Coronary artery (tissue), 2 donors: ENCODE measurements around the gene PRR15L.
A peak's percentile ranks its signal among the peaks of the same experiment; 100 is the strongest.

Experiments
- DNase-seq: peaks from one replicate; pipeline ENCODE4 v3.0.0-alpha.2; 2017; ENCODE audit warnings: low spot score
- H3K27ac ChIP-seq, 2 donors: fragments of 200-600 bp; sonication (generic); one replicate each; pipeline ENCODE4 v1.5.1; 2016 to 2019
- H3K4me3 ChIP-seq: fragments of 200-600 bp; sonication (generic); 2 replicates; pipeline ENCODE4 v1.5.1; 2016; ENCODE audit warnings: mild to moderate bottlenecking, moderate library complexity
- TF ChIP-seq, protein P1 (sequence below): fragments of 200-600 bp; sonication (generic); IDR thresholded peaks from one replicate; pipeline ENCODE4 v1.5.1; 2019; ENCODE audit warnings: antibody characterized with exemption

PRR15L gene

DNA sequence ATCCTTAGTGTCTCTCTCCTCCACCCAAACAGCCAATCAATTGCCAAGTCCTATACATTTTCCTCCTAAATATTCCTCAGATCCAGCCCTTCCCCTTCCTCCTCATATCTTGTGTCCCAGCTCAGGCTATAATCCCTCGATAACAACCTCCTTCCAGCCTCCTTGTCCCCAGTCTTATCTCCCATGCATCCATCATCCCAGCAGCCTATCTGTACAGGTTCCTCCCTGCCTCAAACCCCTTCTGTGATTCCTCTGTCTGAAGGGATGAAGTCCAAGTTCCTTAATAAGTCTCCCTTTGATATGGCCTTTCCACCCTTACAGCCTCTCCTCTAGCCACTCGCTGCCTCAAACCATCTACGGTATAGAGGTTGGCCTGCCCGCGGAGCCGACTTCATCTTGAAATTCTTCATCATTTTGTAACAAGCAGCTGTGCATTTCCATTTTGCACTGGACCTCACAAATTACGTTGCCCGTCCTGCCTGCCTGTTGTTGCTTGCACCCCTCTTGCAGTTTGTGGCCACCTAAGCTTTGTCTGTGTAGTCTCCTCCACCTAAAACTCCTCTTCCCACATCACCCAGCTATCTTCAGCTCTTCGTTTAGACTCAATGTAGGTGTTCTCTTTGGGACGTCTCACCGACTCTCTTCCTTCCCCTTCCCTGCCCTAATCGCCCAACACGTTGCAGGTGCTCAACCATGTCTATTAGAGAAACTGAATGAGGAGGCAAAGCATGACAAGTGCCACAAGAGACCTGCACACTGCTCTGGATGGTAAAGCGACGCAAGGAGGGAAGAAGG, 12.4 kb upstream of the PRR15L start:
- no peak for DNase-seq
- TF ChIP-seq, protein P1, sequence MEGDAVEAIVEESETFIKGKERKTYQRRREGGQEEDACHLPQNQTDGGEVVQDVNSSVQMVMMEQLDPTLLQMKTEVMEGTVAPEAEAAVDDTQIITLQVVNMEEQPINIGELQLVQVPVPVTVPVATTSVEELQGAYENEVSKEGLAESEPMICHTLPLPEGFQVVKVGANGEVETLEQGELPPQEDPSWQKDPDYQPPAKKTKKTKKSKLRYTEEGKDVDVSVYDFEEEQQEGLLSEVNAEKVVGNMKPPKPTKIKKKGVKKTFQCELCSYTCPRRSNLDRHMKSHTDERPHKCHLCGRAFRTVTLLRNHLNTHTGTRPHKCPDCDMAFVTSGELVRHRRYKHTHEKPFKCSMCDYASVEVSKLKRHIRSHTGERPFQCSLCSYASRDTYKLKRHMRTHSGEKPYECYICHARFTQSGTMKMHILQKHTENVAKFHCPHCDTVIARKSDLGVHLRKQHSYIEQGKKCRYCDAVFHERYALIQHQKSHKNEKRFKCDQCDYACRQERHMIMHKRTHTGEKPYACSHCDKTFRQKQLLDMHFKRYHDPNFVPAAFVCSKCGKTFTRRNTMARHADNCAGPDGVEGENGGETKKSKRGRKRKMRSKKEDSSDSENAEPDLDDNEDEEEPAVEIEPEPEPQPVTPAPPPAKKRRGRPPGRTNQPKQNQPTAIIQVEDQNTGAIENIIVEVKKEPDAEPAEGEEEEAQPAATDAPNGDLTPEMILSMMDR, result no peak
- Histone ChIP-seq H3K27ac (peak overlapping the region in 1 of 2 donors; percentile 30), H3K4me3 (peak overlapping the region; percentile 89)

DNA sequence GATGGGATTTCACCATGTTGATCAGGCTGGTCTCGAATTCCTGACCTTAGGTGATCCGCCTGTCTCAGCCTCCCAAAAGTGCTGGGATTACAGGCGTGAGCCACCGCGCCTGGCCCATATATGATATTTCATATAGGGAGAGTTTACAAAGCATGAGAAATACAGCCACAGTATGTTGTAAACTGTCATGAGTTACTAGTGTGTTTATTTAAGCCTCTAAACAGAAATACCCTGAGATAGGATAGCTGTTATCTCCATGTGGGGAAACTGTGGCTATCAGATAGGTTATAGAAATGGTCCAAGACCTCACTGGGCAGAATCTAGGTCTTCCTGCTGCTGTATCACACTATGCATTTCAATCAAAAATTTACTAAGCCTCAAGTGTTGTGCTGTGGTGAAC, 11.2 kb upstream of the PRR15L start:
- no peak overlapping the region for H3K4me3 ChIP-seq
- H3K27ac ChIP-seq, result no peak overlapping the region
- DNase-seq, result no peak
- TF ChIP-seq, protein P1, result no peak

DNA sequence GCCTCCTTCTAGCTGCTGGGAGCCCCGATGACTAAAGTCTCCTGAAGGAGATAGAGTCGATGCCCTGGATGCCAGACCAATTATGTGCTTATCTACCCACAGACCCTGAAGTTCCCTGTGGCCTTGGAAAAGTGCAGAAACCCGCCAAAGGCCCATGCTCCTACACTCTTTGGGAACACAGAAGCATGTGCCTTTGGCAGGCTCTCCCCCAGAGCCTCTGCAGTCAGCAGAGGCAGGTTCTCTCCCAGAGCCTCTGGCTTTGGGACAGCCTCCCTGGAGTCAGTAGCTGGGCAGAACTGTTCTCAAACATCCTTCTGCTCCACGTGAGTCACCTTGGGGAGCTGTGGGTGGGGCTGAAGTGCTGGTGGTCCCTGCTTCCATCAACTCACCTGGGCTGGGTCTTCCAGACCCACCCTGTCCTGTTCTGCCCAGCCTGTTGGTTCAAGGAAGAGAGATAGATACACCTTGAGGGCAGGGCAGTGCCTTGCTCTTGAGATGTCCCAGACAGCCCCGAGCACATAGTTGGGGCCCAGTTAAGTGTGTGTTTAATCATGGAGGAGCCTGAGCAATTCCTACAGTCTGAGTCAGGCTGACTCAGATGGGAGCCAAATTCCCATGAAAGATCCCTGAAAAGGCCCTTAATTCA, 10.0 kb upstream of the PRR15L start:
- TF ChIP-seq, protein P1, result no peak
- no peak for DNase-seq
- no peak overlapping the region for H3K27ac ChIP-seq
- no peak overlapping the region for H3K4me3 ChIP-seq

DNA sequence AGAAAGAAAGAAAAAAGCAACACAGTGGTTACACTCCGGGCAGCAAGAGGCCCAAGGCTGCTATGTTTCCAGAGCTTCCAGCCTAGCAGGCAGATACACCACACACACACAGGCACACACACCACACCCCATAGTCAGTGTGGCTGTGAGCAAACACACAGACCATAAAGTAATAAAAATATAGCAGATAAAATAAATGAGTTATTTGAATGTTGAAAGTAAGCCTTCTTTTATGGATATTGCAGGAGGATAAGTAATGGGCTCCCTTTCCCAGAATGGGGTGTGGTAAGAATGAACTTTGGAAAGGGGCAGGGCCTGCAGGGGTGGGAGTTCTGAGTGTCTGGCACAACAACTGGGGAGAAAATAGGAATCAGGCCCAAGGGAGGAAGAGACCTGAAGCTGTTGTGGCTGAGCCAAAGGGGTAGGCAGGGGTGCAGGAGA, 8.4 kb upstream of the PRR15L start:
- TF ChIP-seq, protein P1, result no peak
- no peak for DNase-seq
- no peak overlapping the region for H3K27ac ChIP-seq
- H3K4me3 ChIP-seq, result no peak overlapping the region

DNA sequence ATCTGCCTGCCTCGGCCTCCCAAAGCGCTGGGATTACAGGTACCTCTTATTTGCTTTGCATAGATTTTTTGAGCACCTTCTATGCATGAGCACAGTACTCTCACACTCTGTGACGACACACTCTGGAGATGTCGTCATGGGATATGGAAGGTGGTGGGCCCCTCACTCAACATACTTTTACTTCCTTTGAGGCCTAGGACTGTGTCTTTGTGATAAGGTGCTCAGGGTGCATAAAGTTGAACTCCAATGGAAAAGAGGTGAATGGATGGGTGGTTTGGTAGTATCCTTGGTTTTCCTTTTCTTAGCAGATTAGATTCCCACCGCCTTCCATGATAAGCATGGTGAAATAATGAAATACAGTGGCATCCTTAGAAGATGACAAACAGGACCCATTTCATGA, 7.2 kb upstream of the PRR15L start:
- TF ChIP-seq, protein P1, result no peak
- no peak overlapping the region for H3K27ac ChIP-seq
- no peak for DNase-seq
- no peak overlapping the region for H3K4me3 ChIP-seq

DNA sequence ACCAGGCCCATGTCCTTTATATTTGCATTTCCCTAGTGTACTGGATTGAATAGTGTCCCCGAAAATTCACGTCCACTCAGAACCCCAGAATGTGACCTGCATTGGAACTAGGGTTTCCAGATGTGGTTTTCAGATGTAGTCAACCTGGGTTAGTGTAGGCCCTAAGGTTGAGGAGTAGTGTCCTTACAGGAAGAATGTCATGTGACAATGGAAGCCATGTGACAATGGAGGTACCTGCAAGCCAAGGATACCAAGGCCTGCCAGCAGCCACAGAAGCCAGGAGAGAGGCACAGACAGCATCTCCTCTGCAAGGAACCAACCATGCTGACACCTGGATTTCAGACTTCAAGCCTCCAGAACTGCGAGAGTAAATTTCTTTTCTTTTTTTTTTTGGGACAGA, 5.2 kb upstream of the PRR15L start:
- Histone ChIP-seq H3K27ac (no peak overlapping the region), H3K4me3 (no peak overlapping the region)
- DNase-seq, result no peak
- TF ChIP-seq, protein P1, result no peak

DNA sequence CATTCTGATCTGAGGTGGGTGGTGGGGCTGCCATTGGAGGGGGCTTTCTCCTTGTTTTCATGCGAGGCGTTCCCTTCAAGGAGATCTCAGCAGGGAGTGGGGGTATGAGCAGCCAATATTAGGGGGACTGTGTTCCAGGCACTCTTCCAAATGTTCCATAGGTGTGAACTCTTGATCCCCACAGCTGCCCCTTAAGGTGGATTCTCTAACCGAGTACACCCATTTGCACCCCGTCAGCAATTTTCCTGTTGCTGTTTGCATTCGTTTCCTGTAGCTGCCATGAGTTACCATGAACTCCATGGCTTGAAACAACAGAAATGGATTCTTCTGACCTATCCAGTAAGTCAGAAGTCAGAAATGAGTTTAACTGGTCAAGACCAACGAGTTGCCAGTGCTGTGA, 3.7 kb upstream of the PRR15L start:
- no peak overlapping the region for H3K4me3 ChIP-seq
- no peak for DNase-seq
- TF ChIP-seq, protein P1, result no peak
- no peak overlapping the region for H3K27ac ChIP-seq
